ENCODE measurements around the gene UNG.

UNG gene

GRCh38 chr12:109089683-109090082, 7.7 kb upstream of the UNG start:
- DNase-seq (ENCODE audit: low spot score): no peak

GRCh38 chr12:109092497-109093021, 4.8 kb upstream of the UNG start:
- no peak for DNase-seq (ENCODE audit: low spot score)

DNA sequence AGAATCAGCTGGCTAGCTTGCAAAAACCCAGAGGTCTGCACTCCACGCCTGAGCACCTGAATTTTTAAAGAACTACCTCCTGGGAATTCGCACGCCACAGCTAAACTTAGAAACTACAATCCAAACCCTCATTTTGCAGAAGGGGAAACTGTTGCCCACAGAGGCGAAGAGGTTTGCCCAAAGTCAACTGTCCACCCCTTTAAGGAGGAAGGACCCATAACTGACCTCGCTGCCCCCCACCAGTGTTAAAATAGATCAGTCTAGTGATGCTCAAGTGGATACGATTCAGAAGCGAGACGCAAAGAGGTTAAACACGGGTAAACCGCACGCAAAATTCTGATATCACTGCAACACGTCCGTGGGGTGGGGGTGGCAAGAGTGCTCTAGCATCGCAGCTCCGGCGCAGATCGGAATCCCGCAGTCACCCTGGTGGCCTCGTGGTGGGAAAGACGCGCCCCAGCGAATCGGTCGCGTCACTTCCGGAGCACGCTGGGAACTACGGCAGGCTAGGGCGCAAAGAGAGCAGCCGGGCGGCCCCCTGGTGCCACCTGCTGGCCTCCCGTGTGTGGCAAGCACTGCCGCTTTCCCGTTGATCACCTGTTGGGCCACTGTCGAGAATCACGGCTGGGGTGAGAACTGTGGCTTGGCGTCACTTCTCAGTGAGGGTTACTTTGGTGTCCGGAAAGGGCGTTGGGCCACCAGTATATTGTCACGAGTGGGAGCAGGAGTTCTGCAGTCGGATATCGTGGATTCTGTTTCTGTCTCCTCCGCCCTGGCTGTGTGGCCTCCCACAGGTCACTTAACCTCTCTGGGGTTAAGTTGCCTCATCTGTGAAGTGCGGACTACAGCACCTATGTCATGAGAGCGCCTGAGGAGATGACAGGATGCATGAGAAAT, 4.1 kb upstream of the UNG start, which contains the start of gene ALKBH2:
ALKBH2 (minus strand) TSS at position 451 of the 897 bp plus-strand sequence. CDS start 686 bp downstream, outside the sequence.
- peak; percentile 94 for DNase-seq (ENCODE audit: low spot score)

DNA sequence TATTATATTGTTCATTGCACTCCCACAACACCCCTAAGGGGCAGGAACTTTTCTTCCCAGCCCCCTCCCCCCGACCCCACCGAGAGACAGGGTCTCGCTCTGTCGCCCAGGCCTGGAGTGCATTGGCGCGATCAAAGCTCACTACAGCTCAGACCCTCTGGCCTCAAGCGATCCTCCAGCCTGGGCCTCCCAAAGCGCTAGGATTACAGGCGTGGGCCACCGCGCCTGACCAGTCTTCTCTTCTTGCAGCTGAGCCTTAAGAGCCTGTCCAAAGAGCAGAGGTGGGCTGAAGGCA, 310 bp upstream of the UNG start:
- no peak for DNase-seq (ENCODE audit: low spot score)

GRCh38 chr12:109098183-109098604, 797 bp downstream of the UNG start:
- DNase-seq (ENCODE audit: low spot score): peak; percentile 9

- DNase-seq (ENCODE audit: low spot score): no peak
Measured at GRCh38 chr12:109098651-109099050, 1.3 kb downstream of the UNG start.

DNA sequence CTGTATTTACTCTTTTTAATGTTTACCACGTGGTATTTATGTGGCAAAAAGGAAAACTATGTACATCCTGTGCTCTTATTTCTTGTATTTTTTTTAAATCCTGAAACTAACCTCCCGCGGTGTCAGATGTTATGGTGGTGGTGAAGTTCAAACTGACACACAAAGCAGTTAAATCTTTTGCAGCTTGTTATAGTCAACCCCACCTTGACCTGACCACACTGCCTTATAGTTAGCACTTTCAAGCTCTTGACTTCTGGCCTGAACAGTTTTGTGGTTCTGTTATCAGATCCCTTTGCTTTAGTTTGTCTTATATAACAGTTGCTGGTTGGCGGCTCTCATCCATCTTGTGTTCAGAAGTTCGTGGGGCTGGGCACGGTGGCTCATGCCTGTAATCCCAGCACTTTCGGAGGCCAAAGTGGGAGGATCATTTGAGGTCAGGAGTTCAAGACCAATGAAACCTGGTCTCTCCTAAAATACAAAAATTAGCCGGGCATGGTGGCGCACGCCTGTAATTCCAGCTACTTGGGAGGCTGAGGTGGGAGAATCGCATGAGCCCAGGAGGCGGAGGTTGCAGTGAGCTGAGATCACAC, 2.1 kb downstream of the UNG start:
- peak; percentile 5 for DNase-seq (ENCODE audit: low spot score)

DNA sequence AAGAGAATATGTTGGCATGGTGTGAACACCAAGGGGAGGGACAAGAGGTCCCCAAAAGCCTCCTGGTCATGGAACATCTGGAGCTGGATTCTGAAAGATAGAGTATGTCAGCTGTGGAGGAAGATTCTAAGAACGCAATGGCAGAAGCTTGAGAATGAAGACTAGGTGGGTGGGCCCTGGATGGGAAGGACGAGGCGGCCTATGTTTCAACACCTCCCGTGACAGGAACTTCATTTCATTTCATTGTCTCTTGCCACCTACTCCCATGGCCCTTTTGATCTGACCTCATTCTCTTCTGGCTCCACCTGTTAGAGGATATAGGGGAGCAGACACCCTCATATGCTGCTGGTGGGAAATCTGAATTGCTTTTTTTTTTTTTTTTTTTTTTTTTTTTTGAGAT, 3.3 kb downstream of the UNG start:
- DNase-seq (ENCODE audit: low spot score): no peak

- DNase-seq (ENCODE audit: low spot score): no peak
Measured at GRCh38 chr12:109102491-109102890, 5.1 kb downstream of the UNG start.

DNA sequence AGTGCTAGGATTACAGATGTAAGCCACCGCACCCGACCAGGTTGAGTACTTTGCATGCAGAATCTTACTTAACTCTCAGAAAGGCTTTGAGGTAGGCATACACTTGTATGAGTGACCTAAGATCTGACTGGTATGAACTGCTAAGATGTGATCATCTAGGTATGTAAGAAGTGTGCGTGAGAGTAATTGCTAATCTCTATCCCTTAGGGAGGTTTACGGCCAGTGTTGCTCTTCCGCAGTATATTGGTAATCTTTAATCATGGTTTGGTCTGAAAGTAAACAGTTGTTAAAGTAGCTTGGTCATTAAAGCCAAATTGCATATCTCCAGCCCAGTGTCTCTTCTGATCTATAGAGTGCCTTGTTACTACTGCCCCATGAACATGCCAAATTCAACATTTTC, 7.8 kb downstream of the UNG start:
- DNase-seq (ENCODE audit: low spot score): no peak

DNA sequence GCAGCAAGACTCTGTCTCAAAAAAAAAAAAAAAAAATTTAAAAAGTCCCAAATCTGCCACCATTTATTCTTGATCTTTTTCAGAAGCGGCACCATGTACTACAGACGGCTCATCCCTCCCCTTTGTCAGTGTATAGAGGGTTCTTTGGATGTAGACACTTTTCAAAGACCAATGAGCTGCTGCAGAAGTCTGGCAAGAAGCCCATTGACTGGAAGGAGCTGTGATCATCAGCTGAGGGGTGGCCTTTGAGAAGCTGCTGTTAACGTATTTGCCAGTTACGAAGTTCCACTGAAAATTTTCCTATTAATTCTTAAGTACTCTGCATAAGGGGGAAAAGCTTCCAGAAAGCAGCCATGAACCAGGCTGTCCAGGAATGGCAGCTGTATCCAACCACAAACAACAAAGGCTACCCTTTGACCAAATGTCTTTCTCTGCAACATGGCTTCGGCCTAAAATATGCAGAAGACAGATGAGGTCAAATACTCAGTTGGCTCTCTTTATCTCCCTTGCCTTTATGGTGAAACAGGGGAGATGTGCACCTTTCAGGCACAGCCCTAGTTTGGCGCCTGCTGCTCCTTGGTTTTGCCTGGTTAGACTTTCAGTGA, 12.5 kb downstream of the UNG start:
- no peak for DNase-seq (ENCODE audit: low spot score)

GRCh38 chr12:109110988-109111495, 13.6 kb downstream of the UNG start:
- peak; percentile 54 for DNase-seq (ENCODE audit: low spot score)

DNA sequence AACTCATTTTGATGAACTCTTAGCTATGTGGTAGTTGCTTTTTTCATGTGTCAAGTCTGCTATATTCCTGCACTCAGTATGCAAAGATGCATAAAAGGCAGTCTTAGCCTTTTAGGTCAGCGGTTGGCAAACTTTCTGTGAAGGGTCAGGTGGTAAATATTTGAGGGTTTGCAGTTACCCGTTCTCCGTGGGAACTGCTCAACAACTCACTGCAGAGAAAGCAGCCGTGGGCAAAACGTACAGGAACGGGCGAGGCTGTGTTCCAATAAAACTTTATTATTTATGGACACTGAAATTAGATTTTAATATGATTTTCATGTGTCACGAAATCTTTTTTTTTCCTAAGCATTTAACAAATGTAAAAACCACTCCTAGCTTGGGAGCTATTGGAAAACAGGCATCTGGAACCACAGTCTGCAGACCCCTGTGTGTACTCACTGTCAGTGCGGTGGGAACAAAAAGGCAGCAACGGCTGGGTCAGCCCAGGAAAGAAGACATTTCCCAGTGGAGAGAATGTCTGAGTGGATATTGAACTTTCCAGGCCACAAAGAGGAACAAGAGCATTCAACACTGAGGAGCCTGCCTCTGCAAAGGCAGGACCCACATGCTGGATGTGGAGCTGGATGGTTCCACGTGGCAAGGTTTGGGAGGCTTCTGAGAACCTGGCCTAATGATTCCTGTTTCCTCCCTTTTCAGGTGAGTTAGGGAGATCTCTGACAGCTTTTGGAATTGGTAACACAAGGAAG, 15.5 kb downstream of the UNG start:
- no peak for DNase-seq (ENCODE audit: low spot score)

GRCh38 chr12:109113661-109114321, 16.4 kb downstream of the UNG start:
- DNase-seq (ENCODE audit: low spot score): no peak

DNA sequence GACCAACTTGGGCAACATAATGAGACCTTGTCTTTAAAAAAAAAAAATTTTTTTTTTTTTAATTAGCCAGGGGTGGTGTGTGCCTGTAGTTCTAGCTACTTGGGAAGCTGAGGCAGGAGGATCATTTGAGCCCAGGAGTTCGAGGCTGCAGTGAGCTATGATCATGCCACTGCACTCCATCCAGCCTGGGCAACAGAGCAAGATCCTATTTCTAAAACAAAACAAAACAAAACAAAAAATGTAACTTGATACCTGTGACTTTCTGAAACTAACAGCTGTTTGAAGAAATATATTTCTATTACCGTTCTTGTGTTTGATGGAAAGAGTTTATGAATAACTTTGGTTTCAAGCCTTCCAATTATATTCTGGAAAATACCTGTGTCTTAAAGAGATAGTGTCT, 17.2 kb downstream of the UNG start:
- no peak for DNase-seq (ENCODE audit: low spot score)

GRCh38 chr12:109115404-109115757, 18.0 kb downstream of the UNG start:
- no peak for DNase-seq (ENCODE audit: low spot score)

- DNase-seq (ENCODE audit: low spot score): no peak
Measured at GRCh38 chr12:109115758-109116610, 18.6 kb downstream of the UNG start, which contains the start of gene ACACB. Gene ACACB, plus strand, starts transcription at chr12:109116587. Its CDS starts 22,819 bp downstream, at chr12:109139406.

GRCh38 chr12:109116611-109116949, 19.2 kb downstream of the UNG start:
- DNase-seq (ENCODE audit: low spot score): no peak

DNA sequence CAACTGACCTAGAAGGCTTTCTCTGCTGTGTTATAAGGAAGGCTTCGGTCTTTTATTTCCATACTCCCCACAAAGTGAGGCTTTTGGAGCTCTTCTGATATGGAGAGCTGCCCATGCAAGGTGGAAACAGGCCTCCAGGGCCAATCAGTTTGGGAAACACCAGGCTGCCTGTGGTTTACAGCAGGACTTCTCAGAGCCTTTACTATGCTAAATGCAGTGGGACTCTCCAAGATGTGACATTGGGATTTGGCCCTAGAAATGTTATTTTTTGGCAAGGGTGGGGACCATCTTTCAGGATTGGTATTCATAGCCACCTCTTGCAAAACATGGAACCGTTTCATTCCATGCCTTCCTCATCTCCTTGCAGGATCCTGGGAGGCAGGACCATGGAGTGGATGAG, 22.7 kb downstream of the UNG start:
- DNase-seq (ENCODE audit: low spot score): no peak

GRCh38 chr12:109120557-109120956, 23.2 kb downstream of the UNG start:
- DNase-seq (ENCODE audit: low spot score): no peak
